Esophagus squamous epithelium (tissue), 4 donors: ENCODE results near the gene MBNL1.

ENCODE experiments used
- POLR2A ChIP-seq, 4 donors: fragments of 450-650 bp; IDR thresholded peaks; one replicate each; pipeline ENCODE4 v1.6.1; 2017; ENCODE audit warnings: antibody characterized with exemption in 4 of 4, mild to moderate bottlenecking in 4 of 4, moderate library complexity in 3 of 4
- TF ChIP-seq, protein P1 (sequence below), 6 experiments: fragments of 450-650 bp in 4 of 6; fragments of 200-600 bp in 2 of 6; sonication (generic) in 2 of 6; IDR thresholded peaks; one replicate each; pipeline ENCODE4 v1.5.1; 2016 to 2019; ENCODE audit warnings: antibody characterized with exemption in 6 of 6, mild to moderate bottlenecking in 4 of 6, moderate library complexity in 4 of 6

- TF ChIP-seq POLR2A (IDR thresholded peaks at IDR 0.05): no peak
- TF ChIP-seq, protein P1, sequence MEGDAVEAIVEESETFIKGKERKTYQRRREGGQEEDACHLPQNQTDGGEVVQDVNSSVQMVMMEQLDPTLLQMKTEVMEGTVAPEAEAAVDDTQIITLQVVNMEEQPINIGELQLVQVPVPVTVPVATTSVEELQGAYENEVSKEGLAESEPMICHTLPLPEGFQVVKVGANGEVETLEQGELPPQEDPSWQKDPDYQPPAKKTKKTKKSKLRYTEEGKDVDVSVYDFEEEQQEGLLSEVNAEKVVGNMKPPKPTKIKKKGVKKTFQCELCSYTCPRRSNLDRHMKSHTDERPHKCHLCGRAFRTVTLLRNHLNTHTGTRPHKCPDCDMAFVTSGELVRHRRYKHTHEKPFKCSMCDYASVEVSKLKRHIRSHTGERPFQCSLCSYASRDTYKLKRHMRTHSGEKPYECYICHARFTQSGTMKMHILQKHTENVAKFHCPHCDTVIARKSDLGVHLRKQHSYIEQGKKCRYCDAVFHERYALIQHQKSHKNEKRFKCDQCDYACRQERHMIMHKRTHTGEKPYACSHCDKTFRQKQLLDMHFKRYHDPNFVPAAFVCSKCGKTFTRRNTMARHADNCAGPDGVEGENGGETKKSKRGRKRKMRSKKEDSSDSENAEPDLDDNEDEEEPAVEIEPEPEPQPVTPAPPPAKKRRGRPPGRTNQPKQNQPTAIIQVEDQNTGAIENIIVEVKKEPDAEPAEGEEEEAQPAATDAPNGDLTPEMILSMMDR (IDR thresholded peaks at IDR 0.05): no peak
These were observed 90.9 kb downstream of the MBNL1 start for GRCh38 chr3:152359385-152360248.
